ENCODE data around the gene NAP1L4. TPM values are rescaled to one million over a fixed set of nuclear protein-coding genes. Genes with fewer than 3 reads are reported as not detected.

The NAP1L4 gene
- total RNA-seq, 1 experiment from 2014 or later = 274 TPM

DNA sequence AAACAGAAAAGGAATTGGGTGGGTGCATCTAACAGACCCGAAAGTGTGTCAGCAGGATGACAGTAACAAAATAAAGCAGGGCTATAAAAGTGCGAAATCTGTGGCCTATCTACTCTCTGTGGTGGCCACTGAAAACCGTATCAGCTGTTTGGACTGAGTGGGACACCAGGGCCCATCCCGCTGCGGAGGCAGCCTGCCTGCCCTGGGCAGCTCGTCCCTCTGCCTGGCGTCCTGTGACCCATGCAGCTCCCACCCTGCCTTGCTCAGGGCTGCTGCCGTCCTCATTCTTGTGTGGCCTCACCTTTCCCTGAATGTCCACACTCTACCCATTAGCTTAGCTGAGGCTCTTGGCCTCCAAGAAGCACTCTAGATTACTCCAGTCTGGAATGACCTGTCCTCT, 34.7 kb upstream of the NAP1L4 start:
- ATAC-seq (no peak), DNase-seq (ENCODE audit: low read depth, low spot score) (no peak)
- Histone ChIP-seq H3K27me3 (ENCODE audit: control insufficient read depth, insufficient read depth, low read length) (no peaks in the 10 kb centered on the region), H3K4me3 (ENCODE audit: low read depth in 2 of 2, low read length in 2 of 2) (no peak overlapping the region), H3K9me3 (ENCODE audit: control insufficient read depth, insufficient read depth, low read depth, low read length) (no peaks in the 10 kb centered on the region), H3K27ac (ENCODE audit: low read length) (no peak overlapping the region), H3K36me3 (ENCODE audit: control insufficient read depth, insufficient read depth, low read length) (peaks cover 44% of the 10 kb centered on the region), H3K4me1 (ENCODE audit: control insufficient read depth, insufficient read depth, low read length) (no peaks in the 10 kb centered on the region)
- intact Hi-C loops (cut with micrococcal nuclease; ENCODE audit: unreplicated experiment) = no loop called here
- in situ Hi-C loops (cut with HindIII; ENCODE audit: low pct_unique_long_range_greater_than_20kb, low sequenced_read_pairs) = no loop called here
- POLR2A ChIA-PET = no interaction called here
- no TSS peak for BruUV-seq (replicated peaks)
- TF ChIP-seq, protein P1, sequence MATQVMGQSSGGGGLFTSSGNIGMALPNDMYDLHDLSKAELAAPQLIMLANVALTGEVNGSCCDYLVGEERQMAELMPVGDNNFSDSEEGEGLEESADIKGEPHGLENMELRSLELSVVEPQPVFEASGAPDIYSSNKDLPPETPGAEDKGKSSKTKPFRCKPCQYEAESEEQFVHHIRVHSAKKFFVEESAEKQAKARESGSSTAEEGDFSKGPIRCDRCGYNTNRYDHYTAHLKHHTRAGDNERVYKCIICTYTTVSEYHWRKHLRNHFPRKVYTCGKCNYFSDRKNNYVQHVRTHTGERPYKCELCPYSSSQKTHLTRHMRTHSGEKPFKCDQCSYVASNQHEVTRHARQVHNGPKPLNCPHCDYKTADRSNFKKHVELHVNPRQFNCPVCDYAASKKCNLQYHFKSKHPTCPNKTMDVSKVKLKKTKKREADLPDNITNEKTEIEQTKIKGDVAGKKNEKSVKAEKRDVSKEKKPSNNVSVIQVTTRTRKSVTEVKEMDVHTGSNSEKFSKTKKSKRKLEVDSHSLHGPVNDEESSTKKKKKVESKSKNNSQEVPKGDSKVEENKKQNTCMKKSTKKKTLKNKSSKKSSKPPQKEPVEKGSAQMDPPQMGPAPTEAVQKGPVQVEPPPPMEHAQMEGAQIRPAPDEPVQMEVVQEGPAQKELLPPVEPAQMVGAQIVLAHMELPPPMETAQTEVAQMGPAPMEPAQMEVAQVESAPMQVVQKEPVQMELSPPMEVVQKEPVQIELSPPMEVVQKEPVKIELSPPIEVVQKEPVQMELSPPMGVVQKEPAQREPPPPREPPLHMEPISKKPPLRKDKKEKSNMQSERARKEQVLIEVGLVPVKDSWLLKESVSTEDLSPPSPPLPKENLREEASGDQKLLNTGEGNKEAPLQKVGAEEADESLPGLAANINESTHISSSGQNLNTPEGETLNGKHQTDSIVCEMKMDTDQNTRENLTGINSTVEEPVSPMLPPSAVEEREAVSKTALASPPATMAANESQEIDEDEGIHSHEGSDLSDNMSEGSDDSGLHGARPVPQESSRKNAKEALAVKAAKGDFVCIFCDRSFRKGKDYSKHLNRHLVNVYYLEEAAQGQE (IDR thresholded peaks at IDR 0.05; ENCODE audit: insufficient read depth in 1 of 2, low read depth in 2 of 2, low read length in 1 of 2) = no peak
- no peak for TF ChIP-seq POLR2AphosphoS5 (IDR thresholded peaks at IDR 0.05; ENCODE audit: low read depth, low read length)
- TF ChIP-seq, protein P2, sequence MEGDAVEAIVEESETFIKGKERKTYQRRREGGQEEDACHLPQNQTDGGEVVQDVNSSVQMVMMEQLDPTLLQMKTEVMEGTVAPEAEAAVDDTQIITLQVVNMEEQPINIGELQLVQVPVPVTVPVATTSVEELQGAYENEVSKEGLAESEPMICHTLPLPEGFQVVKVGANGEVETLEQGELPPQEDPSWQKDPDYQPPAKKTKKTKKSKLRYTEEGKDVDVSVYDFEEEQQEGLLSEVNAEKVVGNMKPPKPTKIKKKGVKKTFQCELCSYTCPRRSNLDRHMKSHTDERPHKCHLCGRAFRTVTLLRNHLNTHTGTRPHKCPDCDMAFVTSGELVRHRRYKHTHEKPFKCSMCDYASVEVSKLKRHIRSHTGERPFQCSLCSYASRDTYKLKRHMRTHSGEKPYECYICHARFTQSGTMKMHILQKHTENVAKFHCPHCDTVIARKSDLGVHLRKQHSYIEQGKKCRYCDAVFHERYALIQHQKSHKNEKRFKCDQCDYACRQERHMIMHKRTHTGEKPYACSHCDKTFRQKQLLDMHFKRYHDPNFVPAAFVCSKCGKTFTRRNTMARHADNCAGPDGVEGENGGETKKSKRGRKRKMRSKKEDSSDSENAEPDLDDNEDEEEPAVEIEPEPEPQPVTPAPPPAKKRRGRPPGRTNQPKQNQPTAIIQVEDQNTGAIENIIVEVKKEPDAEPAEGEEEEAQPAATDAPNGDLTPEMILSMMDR (IDR thresholded peaks at IDR 0.05) = no peak
- no peak for TF ChIP-seq SIN3A (IDR thresholded peaks at IDR 0.05; ENCODE audit: borderline replicate concordance, insufficient read depth, low read depth, low read length)
- TF ChIP-seq TCF7L2 (IDR thresholded peaks at IDR 0.05; ENCODE audit: low read depth, low read length) = no peak
- CTCF ChIA-PET = no interaction called here

DNA sequence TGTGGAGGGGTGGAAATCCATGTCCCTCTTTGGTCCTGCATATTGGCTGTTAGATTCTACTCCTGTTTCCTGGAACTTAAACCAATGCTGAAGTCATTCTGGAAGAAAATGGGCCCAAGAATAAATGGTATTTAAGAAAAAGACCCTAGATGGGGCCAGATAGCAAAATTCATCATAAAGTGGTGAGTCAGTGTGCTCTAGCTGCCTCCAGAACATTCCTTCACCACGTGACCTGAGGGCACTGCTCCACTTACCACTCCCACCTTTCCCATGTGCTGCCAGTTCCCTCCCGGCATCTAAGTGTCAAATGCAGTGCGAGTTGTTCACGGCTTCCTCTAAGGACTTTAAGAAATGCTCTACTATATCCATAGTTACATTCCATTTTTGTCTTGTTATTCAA, 30.9 kb upstream of the NAP1L4 start:
- CTCF ChIA-PET = no interaction called here
- ATAC-seq (no peak), DNase-seq (ENCODE audit: low read depth, low spot score) (no peak)
- POLR2A ChIA-PET = interaction anchor here (0.6 kb wide), 1 partner anchor 11 kb away, joined by 17 read pairs; no protein-coding TSS in a partner anchor
- peaks cover 33% of the 10 kb centered on the region for H3K36me3 ChIP-seq (ENCODE audit: control insufficient read depth, insufficient read depth, low read length)
- H3K9me3 ChIP-seq (ENCODE audit: control insufficient read depth, insufficient read depth, low read depth, low read length) = no peaks in the 10 kb centered on the region
- in situ Hi-C loops (cut with HindIII; ENCODE audit: low pct_unique_long_range_greater_than_20kb, low sequenced_read_pairs) = no loop called here
- no peaks in the 10 kb centered on the region for H3K27me3 ChIP-seq (ENCODE audit: control insufficient read depth, insufficient read depth, low read length)
- no peaks in the 10 kb centered on the region for H3K4me1 ChIP-seq (ENCODE audit: control insufficient read depth, insufficient read depth, low read length)
- TF ChIP-seq, protein P2 (IDR thresholded peaks at IDR 0.05) = no peak
- no peak for TF ChIP-seq SIN3A (IDR thresholded peaks at IDR 0.05; ENCODE audit: borderline replicate concordance, insufficient read depth, low read depth, low read length)
- TF ChIP-seq, protein P1 (IDR thresholded peaks at IDR 0.05; ENCODE audit: insufficient read depth in 1 of 2, low read depth in 2 of 2, low read length in 1 of 2) = no peak
- H3K27ac ChIP-seq (ENCODE audit: low read length) = no peak overlapping the region
- BruUV-seq (replicated peaks) = no TSS peak
- intact Hi-C loops (cut with micrococcal nuclease; ENCODE audit: unreplicated experiment) = no loop called here
- no peak overlapping the region for H3K4me3 ChIP-seq (ENCODE audit: low read depth in 2 of 2, low read length in 2 of 2)

All from Panc1 (cell line).